ENCODE results near the gene ARHGAP10. TPM values are rescaled to one million over a fixed set of nuclear protein-coding genes. Genes with fewer than 3 reads are reported as not detected.

Gene ARHGAP10
- total RNA-seq, 1 experiment from 2014 or later = 36.6 TPM

DNA sequence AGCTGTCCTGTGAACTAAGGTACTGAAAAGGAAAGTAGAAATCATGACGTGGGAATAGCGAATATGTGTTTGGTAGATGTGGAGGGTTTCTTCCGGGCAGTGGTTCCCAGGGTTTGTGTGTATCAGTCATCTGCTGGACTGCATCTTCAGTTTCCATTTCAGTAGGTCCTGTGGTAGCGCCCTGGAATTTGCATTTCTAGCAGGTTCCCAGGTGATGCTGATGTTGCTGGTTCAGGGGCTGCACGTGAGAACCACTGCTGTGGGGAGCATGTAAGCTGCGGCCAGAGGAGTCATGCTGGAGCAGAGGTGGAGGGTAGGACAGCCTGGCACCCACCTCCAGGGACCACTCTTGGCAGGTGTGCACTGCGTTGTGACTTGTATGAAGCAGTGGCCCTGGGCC is 47.1 kb downstream of the ARHGAP10 start:
- Histone ChIP-seq H3K4me1 (peaks cover 30% of the 10 kb centered on the region), H3K4me3 (ENCODE audit: low read depth, low read length) (no peak overlapping the region), H3K36me3 (ENCODE audit: control insufficient read depth, insufficient read depth, low read length) (no peaks in the 10 kb centered on the region), H3K9me3 (no peaks in the 10 kb centered on the region), H3K27me3 (replicated peaks; ENCODE audit: control insufficient read depth, insufficient read depth, low read length) (no peaks in the 10 kb centered on the region)
- Mint-ChIP-seq H3K4me3 (ENCODE audit: unreplicated experiment) (no peak overlapping the region), H3K4me1 (ENCODE audit: low read depth, unreplicated experiment) (no peaks in the 10 kb centered on the region), H3K36me3 (ENCODE audit: insufficient read depth, unreplicated experiment) (no peaks in the 10 kb centered on the region), H3K27ac (ENCODE audit: unreplicated experiment) (no peak overlapping the region), H3K9me3 (ENCODE audit: unreplicated experiment) (no peaks in the 10 kb centered on the region), H3K27me3 (ENCODE audit: insufficient read depth, unreplicated experiment) (no peaks in the 10 kb centered on the region)
- intact Hi-C loops (cut with micrococcal nuclease; ENCODE audit: unreplicated experiment) = no loop called here
- ChIA-PET CTCF (no interaction called here), POLR2A (no interaction called here)
- DNase-seq = no peak
- BruUV-seq (replicated peaks) = no TSS peak
- TF ChIP-seq, protein P1, sequence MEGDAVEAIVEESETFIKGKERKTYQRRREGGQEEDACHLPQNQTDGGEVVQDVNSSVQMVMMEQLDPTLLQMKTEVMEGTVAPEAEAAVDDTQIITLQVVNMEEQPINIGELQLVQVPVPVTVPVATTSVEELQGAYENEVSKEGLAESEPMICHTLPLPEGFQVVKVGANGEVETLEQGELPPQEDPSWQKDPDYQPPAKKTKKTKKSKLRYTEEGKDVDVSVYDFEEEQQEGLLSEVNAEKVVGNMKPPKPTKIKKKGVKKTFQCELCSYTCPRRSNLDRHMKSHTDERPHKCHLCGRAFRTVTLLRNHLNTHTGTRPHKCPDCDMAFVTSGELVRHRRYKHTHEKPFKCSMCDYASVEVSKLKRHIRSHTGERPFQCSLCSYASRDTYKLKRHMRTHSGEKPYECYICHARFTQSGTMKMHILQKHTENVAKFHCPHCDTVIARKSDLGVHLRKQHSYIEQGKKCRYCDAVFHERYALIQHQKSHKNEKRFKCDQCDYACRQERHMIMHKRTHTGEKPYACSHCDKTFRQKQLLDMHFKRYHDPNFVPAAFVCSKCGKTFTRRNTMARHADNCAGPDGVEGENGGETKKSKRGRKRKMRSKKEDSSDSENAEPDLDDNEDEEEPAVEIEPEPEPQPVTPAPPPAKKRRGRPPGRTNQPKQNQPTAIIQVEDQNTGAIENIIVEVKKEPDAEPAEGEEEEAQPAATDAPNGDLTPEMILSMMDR (IDR thresholded peaks at IDR 0.05; ENCODE audit: insufficient read depth in 1 of 2, low read depth in 1 of 2, low read length in 1 of 2, severe bottlenecking in 1 of 2, unreplicated experiment in 1 of 2) = no peak

DNA sequence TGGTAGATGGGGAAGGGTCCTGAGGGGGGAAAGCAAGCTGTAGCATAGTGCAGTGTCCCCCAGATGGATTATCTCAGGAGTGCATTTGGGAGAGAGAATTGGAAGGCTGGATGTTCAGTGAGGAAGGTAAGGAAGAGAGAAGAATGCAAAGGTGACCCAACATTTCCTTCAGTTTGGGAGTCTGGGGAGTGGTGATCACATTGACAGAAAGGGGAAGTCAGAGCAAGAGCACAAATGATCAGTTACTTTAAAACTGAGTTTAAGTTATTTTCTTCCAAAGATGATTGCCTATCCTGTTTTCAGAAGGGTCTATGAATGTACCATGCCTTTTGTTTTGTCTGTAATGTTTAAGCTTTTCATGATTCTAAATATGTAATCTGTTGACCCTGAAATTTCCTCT is 47.6 kb downstream of the ARHGAP10 start:
- TF ChIP-seq, protein P1 (IDR thresholded peaks at IDR 0.05; ENCODE audit: insufficient read depth in 1 of 2, low read depth in 1 of 2, low read length in 1 of 2, severe bottlenecking in 1 of 2, unreplicated experiment in 1 of 2) = no peak
- Mint-ChIP-seq H3K27ac (ENCODE audit: unreplicated experiment) (no peak overlapping the region), H3K4me1 (ENCODE audit: low read depth, unreplicated experiment) (no peaks in the 10 kb centered on the region), H3K9me3 (ENCODE audit: unreplicated experiment) (no peaks in the 10 kb centered on the region), H3K27me3 (ENCODE audit: insufficient read depth, unreplicated experiment) (no peaks in the 10 kb centered on the region), H3K4me3 (ENCODE audit: unreplicated experiment) (no peak overlapping the region), H3K36me3 (ENCODE audit: insufficient read depth, unreplicated experiment) (no peaks in the 10 kb centered on the region)
- no peak for DNase-seq
- ChIA-PET CTCF (no interaction called here), POLR2A (no interaction called here)
- intact Hi-C loops (cut with micrococcal nuclease; ENCODE audit: unreplicated experiment) = no loop called here
- H3K4me1 ChIP-seq = peaks cover 30% of the 10 kb centered on the region
- BruUV-seq (replicated peaks) = no TSS peak
- H3K4me3 ChIP-seq (ENCODE audit: low read depth, low read length) = no peak overlapping the region
- H3K9me3 ChIP-seq = no peaks in the 10 kb centered on the region
- no peaks in the 10 kb centered on the region for H3K27me3 ChIP-seq (replicated peaks; ENCODE audit: control insufficient read depth, insufficient read depth, low read length)
- no peaks in the 10 kb centered on the region for H3K36me3 ChIP-seq (ENCODE audit: control insufficient read depth, insufficient read depth, low read length)

DNA sequence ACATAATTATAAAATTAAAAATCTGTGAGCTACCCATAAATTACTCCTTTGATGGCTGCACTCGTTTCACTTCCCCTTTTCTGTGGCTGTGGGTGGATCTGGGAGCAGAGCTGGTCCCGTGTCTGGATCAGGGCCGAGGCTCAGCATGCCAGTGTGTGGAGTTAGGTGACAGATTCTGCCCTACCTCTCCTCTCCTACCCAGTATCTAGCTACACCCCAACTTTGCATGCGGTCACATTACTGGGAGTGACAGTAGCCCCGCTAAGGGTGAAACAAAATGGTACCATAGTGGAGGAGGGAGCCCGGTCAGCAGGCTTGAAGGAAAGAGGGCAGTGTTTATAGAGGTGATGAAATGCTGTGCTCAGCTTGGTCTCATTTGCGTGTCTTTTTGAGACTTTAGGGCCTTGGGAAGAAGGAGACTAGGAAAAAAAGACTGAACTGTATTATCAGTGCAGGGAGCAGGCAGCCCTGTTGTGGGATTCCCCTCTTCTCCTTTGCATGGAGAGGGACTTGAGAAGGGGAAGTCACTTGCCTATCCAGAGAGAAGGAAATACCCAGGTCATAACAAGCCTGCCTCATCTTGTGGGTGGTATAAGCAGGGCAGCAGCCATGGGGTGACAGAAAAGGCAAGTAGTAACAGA is 48.4 kb downstream of the ARHGAP10 start:
- H3K4me3 Mint-ChIP-seq (ENCODE audit: unreplicated experiment) = no peak overlapping the region
- no peak overlapping the region for H3K27ac Mint-ChIP-seq (ENCODE audit: unreplicated experiment)
- no peaks in the 10 kb centered on the region for H3K27me3 Mint-ChIP-seq (ENCODE audit: insufficient read depth, unreplicated experiment)
- Histone ChIP-seq H3K36me3 (ENCODE audit: control insufficient read depth, insufficient read depth, low read length) (no peaks in the 10 kb centered on the region), H3K4me1 (peaks cover 32% of the 10 kb centered on the region), H3K4me3 (ENCODE audit: low read depth, low read length) (no peak overlapping the region), H3K9me3 (no peaks in the 10 kb centered on the region), H3K27me3 (replicated peaks; ENCODE audit: control insufficient read depth, insufficient read depth, low read length) (no peaks in the 10 kb centered on the region)
- POLR2A ChIA-PET = no interaction called here
- intact Hi-C loops (cut with micrococcal nuclease; ENCODE audit: unreplicated experiment) = no loop called here
- no peaks in the 10 kb centered on the region for H3K4me1 Mint-ChIP-seq (ENCODE audit: low read depth, unreplicated experiment)
- CTCF ChIA-PET = no interaction called here
- DNase-seq = no peak
- H3K9me3 Mint-ChIP-seq (ENCODE audit: unreplicated experiment) = no peaks in the 10 kb centered on the region
- no TSS peak for BruUV-seq (replicated peaks)
- TF ChIP-seq, protein P1 (IDR thresholded peaks at IDR 0.05; ENCODE audit: insufficient read depth in 1 of 2, low read depth in 1 of 2, low read length in 1 of 2, severe bottlenecking in 1 of 2, unreplicated experiment in 1 of 2) = no peak
- H3K36me3 Mint-ChIP-seq (ENCODE audit: insufficient read depth, unreplicated experiment) = no peaks in the 10 kb centered on the region
